AG10803 (cell line): ENCODE data around the gene UNC45B.
"Not testable (repeated sequence)": the region's sequence is repeated elsewhere in the genome, so short reads cannot be mapped to it uniquely, and the experiment has no call there.

ENCODE experiments used
- DNase-seq: peaks from one replicate; pipeline ENCODE4 v3.0.0; 2010; ENCODE audit warnings: low read depth
- H3K4me3 ChIP-seq: 2 replicates; pipeline ENCODE4 v1.5.1; 2011; ENCODE audit warnings: mild to moderate bottlenecking, low read length, control low read depth
- TF ChIP-seq, protein P1 (sequence below): conservative IDR thresholded peaks from 2 replicates; pipeline ENCODE4 v1.5.1; 2011; ENCODE audit warnings: mild to moderate bottlenecking, low read length, control low read depth, inconsistent platforms

Gene UNC45B

GRCh38 chr17:35170968-35171771, 23.6 kb downstream of the UNC45B start:
- DNase-seq, result peak; percentile 14
- no peak overlapping the region for H3K4me3 ChIP-seq
- TF ChIP-seq, protein P1, sequence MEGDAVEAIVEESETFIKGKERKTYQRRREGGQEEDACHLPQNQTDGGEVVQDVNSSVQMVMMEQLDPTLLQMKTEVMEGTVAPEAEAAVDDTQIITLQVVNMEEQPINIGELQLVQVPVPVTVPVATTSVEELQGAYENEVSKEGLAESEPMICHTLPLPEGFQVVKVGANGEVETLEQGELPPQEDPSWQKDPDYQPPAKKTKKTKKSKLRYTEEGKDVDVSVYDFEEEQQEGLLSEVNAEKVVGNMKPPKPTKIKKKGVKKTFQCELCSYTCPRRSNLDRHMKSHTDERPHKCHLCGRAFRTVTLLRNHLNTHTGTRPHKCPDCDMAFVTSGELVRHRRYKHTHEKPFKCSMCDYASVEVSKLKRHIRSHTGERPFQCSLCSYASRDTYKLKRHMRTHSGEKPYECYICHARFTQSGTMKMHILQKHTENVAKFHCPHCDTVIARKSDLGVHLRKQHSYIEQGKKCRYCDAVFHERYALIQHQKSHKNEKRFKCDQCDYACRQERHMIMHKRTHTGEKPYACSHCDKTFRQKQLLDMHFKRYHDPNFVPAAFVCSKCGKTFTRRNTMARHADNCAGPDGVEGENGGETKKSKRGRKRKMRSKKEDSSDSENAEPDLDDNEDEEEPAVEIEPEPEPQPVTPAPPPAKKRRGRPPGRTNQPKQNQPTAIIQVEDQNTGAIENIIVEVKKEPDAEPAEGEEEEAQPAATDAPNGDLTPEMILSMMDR, result peak; percentile 51

DNA sequence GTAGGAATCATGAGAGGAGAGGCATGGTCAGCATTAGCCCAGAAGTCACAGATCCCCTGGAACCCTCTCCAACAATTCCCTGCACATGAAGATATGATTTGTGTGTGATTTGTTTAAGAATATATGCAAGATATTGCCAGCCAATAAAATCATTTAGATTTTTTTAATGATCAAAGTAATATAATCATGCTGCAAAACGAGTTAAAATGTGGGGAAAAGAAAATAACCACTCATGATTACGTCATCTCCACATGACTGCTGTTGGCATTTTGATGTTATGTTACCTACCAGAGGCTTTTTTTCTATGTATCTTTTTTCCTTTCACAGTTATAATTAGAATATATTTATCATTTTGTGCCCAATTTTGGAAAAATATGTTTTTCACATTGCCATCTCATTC, 24.2 kb downstream of the UNC45B start:
- H3K4me3 ChIP-seq, result no peak overlapping the region
- TF ChIP-seq, protein P1, result no peak
- peak; percentile 8 for DNase-seq

GRCh38 chr17:35172321-35172720, 24.7 kb downstream of the UNC45B start:
- H3K4me3 ChIP-seq, DNase-seq: not testable (repeated sequence)

DNA sequence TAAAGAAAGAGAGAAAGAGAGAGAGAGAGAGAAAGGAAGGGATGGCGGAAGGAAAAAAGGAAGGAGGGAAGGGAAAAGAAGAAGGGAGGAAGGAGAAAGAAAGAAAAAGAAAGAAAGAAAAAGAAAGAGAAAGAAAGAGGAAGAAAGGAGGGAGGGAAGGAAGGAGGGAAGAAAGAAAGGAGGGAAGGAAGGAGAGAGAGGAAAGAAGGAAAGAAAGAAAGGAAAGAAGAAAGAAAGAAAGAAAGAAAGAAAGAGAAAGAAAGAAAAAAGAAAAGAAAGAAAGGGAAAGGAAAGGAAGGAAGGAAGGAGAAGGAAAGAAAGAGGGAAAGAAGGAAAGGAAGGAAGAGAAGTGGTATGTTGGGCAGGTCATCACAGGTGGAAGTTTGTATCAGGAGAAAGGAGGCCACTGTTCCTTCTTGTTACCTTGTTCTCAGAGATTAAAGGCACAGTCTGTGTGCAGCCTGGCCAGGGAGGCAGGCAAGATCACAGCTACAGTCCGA, 27.3 kb downstream of the UNC45B start:
- no peak for DNase-seq
- H3K4me3 ChIP-seq, result no peak overlapping the region
- TF ChIP-seq, protein P1, result no peak

DNA sequence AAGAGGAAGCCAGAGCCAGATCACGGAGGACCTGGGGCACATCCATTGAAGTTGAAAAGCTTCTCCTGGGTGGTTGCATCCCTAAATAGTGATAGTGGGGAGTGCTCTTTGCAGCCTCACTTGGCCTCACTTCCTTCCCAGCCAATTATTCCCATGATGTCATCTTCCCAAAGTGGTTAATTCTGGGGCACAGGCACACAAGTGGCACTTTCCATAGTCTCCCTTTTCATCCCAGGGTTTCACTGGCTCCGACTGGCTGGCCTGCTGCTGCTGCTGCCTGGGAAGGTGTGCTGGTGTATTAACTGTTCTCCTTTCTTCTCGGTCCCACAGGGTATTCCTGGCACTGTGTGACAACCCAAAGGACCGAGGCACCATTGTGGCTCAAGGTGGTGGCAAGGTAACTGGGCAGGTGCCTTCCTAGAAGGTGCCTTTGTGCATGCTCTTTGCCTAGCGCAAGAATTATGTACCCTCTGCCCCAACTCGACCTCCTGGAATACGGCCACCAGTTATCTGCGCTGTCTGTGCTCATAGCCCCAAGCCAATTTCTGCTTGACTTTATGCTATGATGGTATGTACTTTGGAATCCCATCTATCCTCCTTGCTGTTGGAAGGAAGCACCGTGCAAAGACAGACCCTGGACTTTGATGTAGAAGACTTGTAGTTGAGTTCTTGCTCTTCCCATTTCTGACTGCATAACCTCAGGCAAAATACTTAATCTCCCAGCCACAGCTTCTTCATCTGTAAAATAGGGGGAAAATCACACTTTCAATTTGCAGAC, 28.2 kb downstream of the UNC45B start:
- DNase-seq, result no peak
- TF ChIP-seq, protein P1, result no peak
- H3K4me3 ChIP-seq, result no peak overlapping the region

GRCh38 chr17:35176897-35177296, 29.3 kb downstream of the UNC45B start:
- TF ChIP-seq, protein P1, result no peak
- no peak for DNase-seq
- no peak overlapping the region for H3K4me3 ChIP-seq

- not testable (repeated sequence) for DNase-seq, H3K4me3 ChIP-seq
Observed at GRCh38 chr17:35179379-35179778, 31.8 kb downstream of the UNC45B start.

- no peak overlapping the region for H3K4me3 ChIP-seq
- DNase-seq, result no peak
- TF ChIP-seq, protein P1, result no peak
Observed at GRCh38 chr17:35183332-35183731, 35.7 kb downstream of the UNC45B start.
